ENCODE data around the gene STARD13.

STARD13 gene

DNA sequence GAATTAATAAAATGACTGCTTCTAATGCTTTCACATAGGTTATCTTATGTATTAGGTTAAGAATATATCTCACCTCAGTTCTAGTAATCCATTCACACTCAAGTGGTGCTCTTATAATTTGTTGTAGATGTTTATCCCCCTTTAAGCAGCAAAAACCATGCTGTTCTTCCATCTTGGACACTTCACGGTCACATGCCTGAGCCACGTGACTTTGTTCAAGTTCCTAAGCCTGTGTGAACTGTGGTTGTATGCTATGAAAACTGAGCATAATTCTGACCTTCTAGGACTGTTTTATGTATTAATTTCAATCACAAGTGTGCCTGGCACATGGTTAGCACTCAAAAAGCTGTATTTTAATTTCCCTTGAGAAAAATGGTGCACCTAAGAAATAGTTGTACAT lies 41.2 kb upstream of the STARD13 start:
- no peak for DNase-seq (ENCODE audit: low read depth, low spot score)
- H3K4me3 ChIP-seq (ENCODE audit: low read depth, low read length), result no peak overlapping the region
- CTCF ChIA-PET, result no interaction called here
- POLR2A ChIA-PET, result no interaction called here
- no peak for TF ChIP-seq CTCF (IDR thresholded peaks at IDR 0.05; ENCODE audit: insufficient read depth, low read length, missing control alignments)

GRCh38 chr13:33326246-33326645 lies 40.7 kb upstream of the STARD13 start:
- ChIA-PET POLR2A (no interaction called here), CTCF (no interaction called here)
- TF ChIP-seq CTCF (IDR thresholded peaks at IDR 0.05; ENCODE audit: insufficient read depth, low read length, missing control alignments), result no peak
- H3K4me3 ChIP-seq (ENCODE audit: low read depth, low read length), result no peak overlapping the region
- no peak for DNase-seq (ENCODE audit: low read depth, low spot score)

- ChIA-PET POLR2A (no interaction called here), CTCF (interaction anchor here (0.7 to 1.2 kb wide), 2 partner anchors 12 to 439 kb away, joined by 3 read pairs; no protein-coding TSS in a partner anchor)
- no peak overlapping the region for H3K4me3 ChIP-seq (ENCODE audit: low read depth, low read length)
- no peak for DNase-seq (ENCODE audit: low read depth, low spot score)
- TF ChIP-seq CTCF (IDR thresholded peaks at IDR 0.05; ENCODE audit: insufficient read depth, low read length, missing control alignments), result no peak
These were observed 38.4 kb upstream of the STARD13 start for GRCh38 chr13:33323801-33324510.

- H3K4me3 ChIP-seq (ENCODE audit: low read depth, low read length), result no peak overlapping the region
- CTCF ChIA-PET, result interaction anchor here (1.2 kb wide), 1 partner anchor 13 kb away, joined by 3 read pairs; no protein-coding TSS in a partner anchor
- TF ChIP-seq CTCF (IDR thresholded peaks at IDR 0.05; ENCODE audit: insufficient read depth, low read length, missing control alignments), result no peak
- POLR2A ChIA-PET, result no interaction called here
- no peak for DNase-seq (ENCODE audit: low read depth, low spot score)
These were observed 37.6 kb upstream of the STARD13 start for GRCh38 chr13:33322965-33323668.

DNA sequence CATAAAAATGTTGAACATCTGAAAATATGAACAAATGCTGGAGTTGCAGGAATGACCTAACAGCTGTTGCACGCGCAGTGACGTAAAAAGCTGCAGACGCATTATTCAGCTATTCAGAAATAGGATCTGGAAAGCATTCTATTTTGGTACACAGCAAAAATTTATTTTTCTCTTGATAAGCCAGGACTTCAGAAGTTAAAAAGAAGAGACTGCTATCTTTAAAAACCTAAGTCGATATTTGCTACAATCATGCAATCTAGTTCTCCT lies 36.9 kb upstream of the STARD13 start:
- H3K4me3 ChIP-seq (ENCODE audit: low read depth, low read length), result no peak overlapping the region
- POLR2A ChIA-PET, result interaction anchor here (0.5 kb wide), 1 partner anchor 37 kb away, joined by 3 read pairs; the partner anchor contains the start of gene STARD13
- CTCF ChIA-PET, result interaction anchor here (1.9 kb wide), 1 partner anchor 15 kb away, joined by 5 read pairs; no protein-coding TSS in a partner anchor
- DNase-seq (ENCODE audit: low read depth, low spot score), result no peak
- TF ChIP-seq CTCF (IDR thresholded peaks at IDR 0.05; ENCODE audit: insufficient read depth, low read length, missing control alignments), result no peak

Measured in AG04449 (cell line).